AG09309 (cell line): ENCODE results near the gene ABHD5.
"Not testable (repeated sequence)": the region's sequence is repeated elsewhere in the genome, so short reads cannot be mapped to it uniquely, and the experiment has no call there.

Experiments used
- DNase-seq: peaks from one replicate; pipeline ENCODE4 v3.0.0-alpha.2; 2010; ENCODE audit warnings: low read depth
- H3K4me3 ChIP-seq: 2 replicates; pipeline ENCODE4 v1.5.1; 2011; ENCODE audit warnings: mild to moderate bottlenecking, low read depth, low read length, moderate library complexity; ENCODE audit not compliant: control insufficient read depth
- TF ChIP-seq, protein P1 (sequence below): IDR thresholded peaks from 2 replicates; pipeline ENCODE4 v1.5.1; 2011; ENCODE audit warnings: mild to moderate bottlenecking, low read depth, low read length, inconsistent platforms; ENCODE audit not compliant: insufficient read depth, control insufficient read depth; ENCODE audit errors: missing control alignments

The ABHD5 gene

GRCh38 chr3:43650345-43650744 lies 40.4 kb upstream of the ABHD5 start:
- no peak overlapping the region for H3K4me3 ChIP-seq

GRCh38 chr3:43656390-43656789 lies 34.3 kb upstream of the ABHD5 start:
- not testable (repeated sequence) for DNase-seq, H3K4me3 ChIP-seq

More at GRCh38 chr3:43650345-43650744, 40.4 kb upstream of the ABHD5 start:
- DNase-seq, result no peak
- TF ChIP-seq, protein P1, sequence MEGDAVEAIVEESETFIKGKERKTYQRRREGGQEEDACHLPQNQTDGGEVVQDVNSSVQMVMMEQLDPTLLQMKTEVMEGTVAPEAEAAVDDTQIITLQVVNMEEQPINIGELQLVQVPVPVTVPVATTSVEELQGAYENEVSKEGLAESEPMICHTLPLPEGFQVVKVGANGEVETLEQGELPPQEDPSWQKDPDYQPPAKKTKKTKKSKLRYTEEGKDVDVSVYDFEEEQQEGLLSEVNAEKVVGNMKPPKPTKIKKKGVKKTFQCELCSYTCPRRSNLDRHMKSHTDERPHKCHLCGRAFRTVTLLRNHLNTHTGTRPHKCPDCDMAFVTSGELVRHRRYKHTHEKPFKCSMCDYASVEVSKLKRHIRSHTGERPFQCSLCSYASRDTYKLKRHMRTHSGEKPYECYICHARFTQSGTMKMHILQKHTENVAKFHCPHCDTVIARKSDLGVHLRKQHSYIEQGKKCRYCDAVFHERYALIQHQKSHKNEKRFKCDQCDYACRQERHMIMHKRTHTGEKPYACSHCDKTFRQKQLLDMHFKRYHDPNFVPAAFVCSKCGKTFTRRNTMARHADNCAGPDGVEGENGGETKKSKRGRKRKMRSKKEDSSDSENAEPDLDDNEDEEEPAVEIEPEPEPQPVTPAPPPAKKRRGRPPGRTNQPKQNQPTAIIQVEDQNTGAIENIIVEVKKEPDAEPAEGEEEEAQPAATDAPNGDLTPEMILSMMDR, result no peak

- DNase-seq, result no peak
- TF ChIP-seq, protein P1, result no peak
- H3K4me3 ChIP-seq, result no peak overlapping the region
Observed at GRCh38 chr3:43659250-43659880, 31.4 kb upstream of the ABHD5 start.

DNA sequence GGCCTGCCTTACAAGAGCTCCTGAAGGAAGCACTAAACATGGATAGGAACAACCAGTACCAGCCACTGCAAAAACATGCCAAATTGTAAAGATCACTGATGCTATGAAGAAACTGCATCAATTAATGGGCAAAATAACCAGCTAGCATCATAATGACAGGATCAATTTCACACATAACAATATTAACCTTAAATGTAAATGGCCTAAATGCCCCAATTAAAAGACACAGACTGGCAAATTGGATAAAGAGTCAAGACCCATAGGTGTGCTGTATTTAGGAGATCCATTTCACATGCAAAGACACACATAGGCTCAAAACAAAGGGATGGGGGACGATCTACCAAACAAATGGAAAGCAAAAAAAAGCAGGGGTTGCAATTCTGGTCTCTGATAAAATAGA lies 29.4 kb upstream of the ABHD5 start:
- not testable (repeated sequence) for DNase-seq, H3K4me3 ChIP-seq

GRCh38 chr3:43665011-43665410 lies 25.7 kb upstream of the ABHD5 start:
- not testable (repeated sequence) for DNase-seq, H3K4me3 ChIP-seq

DNA sequence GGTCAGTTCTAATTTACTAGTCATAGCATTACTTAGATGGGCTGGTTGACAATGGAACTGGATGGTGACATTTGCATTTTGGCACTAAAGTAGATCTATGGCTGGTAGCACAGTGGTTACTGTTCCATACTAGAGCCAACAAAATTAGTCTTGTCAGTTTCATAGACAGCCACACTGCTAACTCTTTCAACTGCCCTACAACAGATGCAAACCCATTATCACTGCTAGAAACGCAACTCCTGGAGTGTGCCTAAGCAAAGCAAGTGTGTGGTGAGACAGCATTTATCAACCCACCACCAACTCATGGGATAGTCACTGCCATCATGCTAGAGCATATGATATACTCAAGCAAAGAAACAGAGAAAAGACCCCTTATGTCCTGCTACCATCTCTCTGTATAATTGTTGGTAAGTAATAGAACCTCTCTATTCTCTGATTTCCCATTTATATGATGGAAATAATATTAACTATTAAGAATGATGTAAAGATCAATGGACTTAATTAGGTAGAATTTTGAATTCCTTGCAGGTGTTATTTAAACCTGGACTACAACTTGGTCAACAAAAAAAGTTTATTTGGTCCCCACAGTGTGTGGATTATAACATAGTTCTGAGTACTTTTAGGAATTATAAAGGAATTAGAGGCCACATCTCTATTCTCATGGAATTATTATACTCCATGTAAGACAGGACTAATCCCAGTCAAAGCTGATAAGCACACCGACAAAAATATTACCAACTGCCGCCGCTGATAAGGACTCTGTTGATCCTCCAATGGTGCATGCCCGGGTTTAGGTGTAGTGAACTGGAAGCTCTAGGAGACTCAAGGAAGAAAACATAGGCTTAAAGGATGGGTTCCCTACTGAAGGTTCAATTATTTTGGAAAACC lies 19.9 kb upstream of the ABHD5 start:
- no peak overlapping the region for H3K4me3 ChIP-seq
- TF ChIP-seq, protein P1, result no peak
- no peak for DNase-seq

DNA sequence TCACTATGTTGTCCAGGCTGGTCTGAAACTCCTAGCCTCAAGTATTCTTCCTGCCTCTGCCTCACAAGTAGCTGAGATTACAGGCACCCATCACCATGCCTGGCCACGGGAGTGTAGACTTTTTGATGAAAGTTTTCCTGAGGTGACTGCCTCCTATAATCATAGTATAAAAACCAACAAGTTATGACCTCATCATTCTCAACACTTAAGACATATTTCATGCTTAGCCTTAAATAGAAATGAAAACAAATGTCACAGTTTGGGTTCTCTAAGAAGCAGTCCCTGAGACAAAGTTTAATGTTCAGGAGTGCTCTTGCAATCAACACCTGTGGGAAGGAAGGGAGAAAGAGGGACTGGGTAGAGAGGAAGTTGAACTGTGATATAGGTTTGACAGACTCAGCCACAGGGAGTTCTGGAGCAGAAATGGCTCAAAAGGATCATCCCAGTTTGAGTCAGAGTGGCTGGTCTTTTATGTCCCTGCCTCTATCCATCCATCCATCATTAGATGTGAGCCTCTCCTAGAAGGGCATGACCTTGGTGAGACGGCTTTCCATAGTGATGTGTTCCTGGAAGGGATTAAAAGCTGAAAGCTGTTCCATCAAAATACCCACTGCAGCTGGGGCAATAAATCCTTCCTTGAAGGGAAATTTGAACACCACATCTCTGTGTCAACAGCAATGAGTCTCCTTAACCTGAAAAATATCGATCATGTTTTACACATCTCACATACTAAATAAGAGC lies 16.2 kb upstream of the ABHD5 start:
- TF ChIP-seq, protein P1, result no peak
- no peak overlapping the region for H3K4me3 ChIP-seq
- no peak for DNase-seq

DNA sequence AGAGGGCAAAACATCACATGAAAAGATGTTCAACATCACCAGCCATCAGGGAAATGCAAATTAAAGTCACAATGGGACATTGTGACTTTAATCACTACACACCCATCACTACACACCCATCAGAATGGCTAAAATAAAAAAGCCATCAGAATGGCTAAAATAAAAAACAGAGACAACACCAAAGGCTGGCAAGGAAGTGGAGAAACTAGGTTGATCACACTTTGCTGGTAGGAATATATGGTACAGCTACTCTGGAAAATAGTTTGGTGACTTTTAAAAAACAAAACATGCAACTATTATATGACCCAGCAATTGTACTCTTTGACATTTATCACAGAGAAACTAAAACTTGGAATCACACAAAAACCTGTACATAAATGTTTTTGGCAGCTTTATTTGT lies 15.1 kb upstream of the ABHD5 start:
- H3K4me3 ChIP-seq, result no peak overlapping the region
- TF ChIP-seq, protein P1, result no peak
- DNase-seq, result no peak
